CD14-positive monocyte (primary cell): ENCODE measurements around the gene DNAAF5. TPM values are rescaled to one million over a fixed set of nuclear protein-coding genes. Genes with fewer than 3 reads are reported as not detected.

Experiments used
- DNase-seq, 3 donors: peaks; one replicate each; pipeline ENCODE4 v3.0.0-alpha.2; 2011 to 2022
- H2AFZ ChIP-seq: 2 replicates; pipeline ENCODE4 v1.6.0; 2012; ENCODE audit warnings: mild to moderate bottlenecking, low read depth, low read length, inconsistent platforms; ENCODE audit not compliant: insufficient read depth, poor library complexity, severe bottlenecking
- H3K27ac ChIP-seq, 2 donors: 1 replicate in 1 of 2; 2 replicates in 1 of 2; pipeline ENCODE4 v1.5.1; 2012 to 2013; ENCODE audit warnings: low read length in 2 of 2, control low read depth in 1 of 2, inconsistent platforms in 1 of 2, low read depth in 1 of 2, mild to moderate bottlenecking in 1 of 2
- H3K27me3 ChIP-seq, 2 donors: one replicate each; pipeline versions ENCODE4 v1.6.0 to v1.6.1; 2011 to 2013; ENCODE audit warnings: low read length in 2 of 2; ENCODE audit not compliant: control insufficient read depth in 2 of 2, insufficient read depth in 2 of 2
- H3K36me3 ChIP-seq, 2 donors: replicated peaks in 1 of 2; 1 replicate in 1 of 2; 2 replicates in 1 of 2; pipeline versions ENCODE4 v1.5.1 to v1.6.1; 2012 to 2013; ENCODE audit warnings: low read length in 2 of 2, control low read depth in 1 of 2, inconsistent platforms in 1 of 2, mild to moderate bottlenecking in 1 of 2; ENCODE audit not compliant: insufficient read depth in 2 of 2, control insufficient read depth in 1 of 2
- H3K4me1 ChIP-seq, 2 donors: 1 replicate in 1 of 2; 2 replicates in 1 of 2; pipeline versions ENCODE4 v1.5.1 to v1.6.1; 2012 to 2013; ENCODE audit warnings: low read length in 2 of 2, control low read depth in 1 of 2, inconsistent platforms in 1 of 2, mild to moderate bottlenecking in 1 of 2, moderate library complexity in 1 of 2; ENCODE audit not compliant: insufficient read depth in 2 of 2, control insufficient read depth in 1 of 2
- H3K4me2 ChIP-seq: replicated peaks from 2 replicates; pipeline ENCODE3; 2012; ENCODE audit warnings: low read length, moderate library complexity, mild to moderate bottlenecking; ENCODE audit not compliant: poor library complexity, severe bottlenecking; ENCODE audit errors: extremely low read depth
- H3K4me3 ChIP-seq, 3 experiments: fragments of 200-600 bp in 1 of 3; sonication (generic) in 1 of 3; replicated peaks in 1 of 3; 1 replicate in 2 of 3; 2 replicates in 1 of 3; pipeline ENCODE4 v1.5.1; 2011 to 2013; ENCODE audit warnings: low read length in 3 of 3, mild to moderate bottlenecking in 3 of 3, control low read depth in 2 of 3, low read depth in 2 of 3, inconsistent platforms in 1 of 3, moderate library complexity in 1 of 3
- H3K79me2 ChIP-seq: 2 replicates; pipeline ENCODE4 v1.6.0; 2012; ENCODE audit warnings: mild to moderate bottlenecking, control low read depth, inconsistent platforms, low read length, moderate library complexity; ENCODE audit not compliant: insufficient read depth
- H3K9ac ChIP-seq: 2 replicates; pipeline ENCODE4 v1.6.0; 2017; ENCODE audit warnings: low read length, mild to moderate bottlenecking; ENCODE audit not compliant: insufficient read depth, poor library complexity, severe bottlenecking
- H3K9me3 ChIP-seq, 2 donors: replicated peaks in 1 of 2; 1 replicate in 1 of 2; 2 replicates in 1 of 2; pipeline versions ENCODE4 v1.5.1 to v1.6.1; 2012 to 2013; ENCODE audit warnings: low read length in 2 of 2, control low read depth in 1 of 2; ENCODE audit not compliant: control insufficient read depth in 1 of 2, insufficient read depth in 1 of 2
- H4K20me1 ChIP-seq: 2 replicates; pipeline ENCODE4 v1.6.0; 2012; ENCODE audit warnings: mild to moderate bottlenecking, low read length, control low read depth, moderate library complexity; ENCODE audit not compliant: insufficient read depth
- H3K27ac Mint-ChIP-seq, 7 donors: one replicate each; pipeline ENCODE4 v1.8.0; 2020; ENCODE audit warnings: mild to moderate bottlenecking in 7 of 7, mixed read lengths in 7 of 7, moderate library complexity in 6 of 7, inconsistent platforms in 2 of 7
- H3K27me3 Mint-ChIP-seq, 3 donors: one replicate each; pipeline ENCODE4 v1.8.0; 2021 to 2022; ENCODE audit warnings: low read depth in 3 of 3, mild to moderate bottlenecking in 3 of 3, mixed read lengths in 3 of 3, moderate library complexity in 3 of 3, inconsistent platforms in 1 of 3
- H3K36me3 Mint-ChIP-seq, 2 donors: one replicate each; pipeline ENCODE4 v1.8.0; 2020; ENCODE audit warnings: mixed read lengths in 2 of 2, inconsistent platforms in 1 of 2, mild to moderate bottlenecking in 1 of 2
- H3K4me1 Mint-ChIP-seq: one replicate; pipeline ENCODE4 v1.8.0; 2020; ENCODE audit warnings: mild to moderate bottlenecking, mixed read lengths
- H3K4me3 Mint-ChIP-seq, 2 donors: one replicate each; pipeline ENCODE4 v1.8.0; 2020; ENCODE audit warnings: mild to moderate bottlenecking in 2 of 2, mixed read lengths in 2 of 2, moderate library complexity in 1 of 2
- H3K9me3 Mint-ChIP-seq, 7 donors: one replicate each; pipeline ENCODE4 v1.8.0; 2020 to 2022; ENCODE audit warnings: mixed read lengths in 7 of 7, mild to moderate bottlenecking in 6 of 7, moderate library complexity in 6 of 7, inconsistent platforms in 2 of 7
- CTCF ChIP-seq: fragments of 200-600 bp; IDR thresholded peaks from one replicate; pipeline ENCODE4 v1.8.0; 2022; ENCODE audit warnings: antibody characterized with exemption, mild to moderate bottlenecking
- WGBS: methylation state at CpG from one replicate; pipeline ENCODE4 v1.1.5; 2013; ENCODE audit warnings: missing lambda C conversion rate; ENCODE audit not compliant: insufficient coverage; 5-methylcytosine and 5-hydroxymethylcytosine counted together
- intact Hi-C, 2 donors: fragments of 100-400 bp; cut with micrococcal nuclease; formaldehyde crosslinking; loops; one replicate each; pipeline versions ENCODE4 v1.15.0 to v1.15.1; 2023
- polyA plus RNA-seq, 3 donors: library from polyadenylated mRNA; depleted of rRNA in 1 of 3; unstranded in 2 of 3; stranded (reverse) in 1 of 3; fragments of 300-500 nt in 2 of 3; fragments of >200 nt in 1 of 3; fragmentation: Illumina TruSeq in 2 of 3; gene quantifications; 1 replicate in 2 of 3; 2 replicates in 1 of 3; pipeline ENCODE4 v1.2.3, GENCODE V29; 2012 to 2021

Gene DNAAF5
- polyA plus RNA-seq, 3 donors, result 1.2 to 9.6 (median 2.0) TPM

GRCh38 chr7:745431-746154, 19.1 kb downstream of the DNAAF5 start:
- no peaks in the 10 kb centered on the region for H3K79me2 ChIP-seq
- 95% methylated on average over 18 of the region's 23 CpGs for WGBS
- DNase-seq, result no peak
- Mint-ChIP-seq H3K36me3 (peaks cover 33 to 43% of the 10 kb centered on the region in 2 donors), H3K4me3 (no peak overlapping the region), H3K9me3 (peaks cover 0 to 3% (median 1%) of the 10 kb centered on the region in 7 donors), H3K4me1 (no peaks in the 10 kb centered on the region), H3K27ac (no peak overlapping the region), H3K27me3 (peaks cover 0 to 2% (median 0%) of the 10 kb centered on the region in 3 donors)
- H4K20me1 ChIP-seq, result no peaks in the 10 kb centered on the region
- no peaks in the 10 kb centered on the region for H3K4me1 ChIP-seq
- TF ChIP-seq CTCF, result no peak
- H3K4me3 ChIP-seq, result no peak overlapping the region
- H3K27ac ChIP-seq, result no peak overlapping the region
- H3K4me2 ChIP-seq, result no peak overlapping the region
- peaks cover 15 to 32% of the 10 kb centered on the region in 2 donors for H3K36me3 ChIP-seq
- intact Hi-C loops, result no loop called here
- no peak overlapping the region for H2AFZ ChIP-seq
- H3K9me3 ChIP-seq, result peaks cover 0 to 3% of the 10 kb centered on the region in 2 donors
- no peaks in the 10 kb centered on the region for H3K27me3 ChIP-seq
- H3K9ac ChIP-seq, result no peak overlapping the region

- no peaks in the 10 kb centered on the region for H3K4me1 ChIP-seq
- no peak overlapping the region for H2AFZ ChIP-seq
- no peaks in the 10 kb centered on the region for H3K4me1 Mint-ChIP-seq
- WGBS, result 98% methylated on average over 33 of the region's 40 CpGs
- DNase-seq, result no peak
- H3K9me3 Mint-ChIP-seq, result peaks cover 0 to 3% (median 3%) of the 10 kb centered on the region in 7 donors
- H3K27me3 Mint-ChIP-seq, result peaks cover 0 to 2% (median 0%) of the 10 kb centered on the region in 3 donors
- H3K36me3 Mint-ChIP-seq, result peaks cover 28 to 41% of the 10 kb centered on the region in 2 donors
- H3K27me3 ChIP-seq, result no peaks in the 10 kb centered on the region
- no peak overlapping the region for H3K27ac ChIP-seq
- TF ChIP-seq CTCF, result no peak
- no peak overlapping the region for H3K9ac ChIP-seq
- no peaks in the 10 kb centered on the region for H4K20me1 ChIP-seq
- no peak overlapping the region for H3K4me2 ChIP-seq
- H3K9me3 ChIP-seq, result peaks cover 0 to 3% of the 10 kb centered on the region in 2 donors
- intact Hi-C loops, result no loop called here
- no peak overlapping the region for H3K4me3 ChIP-seq
- no peak overlapping the region for H3K4me3 Mint-ChIP-seq
- H3K79me2 ChIP-seq, result no peaks in the 10 kb centered on the region
- H3K36me3 ChIP-seq, result peaks cover 9 to 32% of the 10 kb centered on the region in 2 donors
- peak overlapping the region in 1 of 7 donors; percentile 35 for H3K27ac Mint-ChIP-seq
Measured at GRCh38 chr7:746155-747061, 19.9 kb downstream of the DNAAF5 start.
